Measurements from ENCODE around the gene NME8. TPM values are rescaled to one million over a fixed set of nuclear protein-coding genes. Genes with fewer than 3 reads are reported as not detected.

Gene NME8
- total RNA-seq, 2 experiments from 2014 or later: not detected

DNA sequence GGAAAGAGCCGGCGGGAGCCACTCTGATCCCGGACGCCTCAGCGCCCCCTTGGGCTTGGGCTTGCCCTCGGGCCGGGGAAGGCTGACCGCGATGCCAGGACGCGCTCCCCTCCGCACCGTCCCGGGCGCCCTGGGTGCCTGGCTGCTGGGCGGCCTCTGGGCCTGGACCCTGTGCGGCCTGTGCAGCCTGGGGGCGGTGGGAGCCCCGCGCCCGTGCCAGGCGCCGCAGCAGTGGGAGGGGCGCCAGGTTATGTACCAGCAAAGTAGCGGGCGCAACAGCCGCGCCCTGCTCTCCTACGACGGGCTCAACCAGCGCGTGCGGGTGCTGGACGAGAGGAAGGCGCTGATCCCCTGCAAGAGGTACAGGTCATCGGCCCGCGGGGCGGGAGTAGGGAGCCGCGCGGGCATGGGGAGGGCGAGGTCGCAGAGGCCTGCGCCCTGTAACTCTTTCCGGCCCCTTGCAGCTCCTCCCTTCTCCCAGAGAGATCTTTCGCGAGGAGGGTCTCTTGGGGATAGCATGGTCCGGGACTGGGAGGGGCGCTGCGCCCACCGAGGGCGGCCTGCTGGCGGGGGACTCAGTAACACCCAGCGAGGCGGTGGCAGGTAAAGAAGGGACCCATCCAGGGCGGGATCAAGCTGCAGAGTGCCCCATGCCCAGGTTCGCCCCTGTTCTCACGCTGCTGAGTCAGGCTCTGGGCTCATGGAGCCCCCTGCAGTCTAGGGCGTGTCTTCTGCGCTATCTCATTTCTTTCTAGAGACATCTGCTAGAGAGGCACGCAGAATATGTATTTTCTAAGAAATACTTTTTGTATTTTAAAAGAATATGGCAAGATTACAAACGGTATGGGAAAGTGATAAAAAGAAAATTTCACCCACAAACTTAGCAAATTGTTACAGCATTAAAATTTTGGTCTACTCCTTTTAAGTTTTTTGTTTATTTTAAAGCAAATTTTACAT lies 72.7 kb downstream of the NME8 start:
- no peak overlapping the region for H3K4me3 ChIP-seq (ENCODE audit: low read depth, low read length, poor library complexity, severe bottlenecking)
- BruUV-seq (replicated peaks): no TSS peak

DNA sequence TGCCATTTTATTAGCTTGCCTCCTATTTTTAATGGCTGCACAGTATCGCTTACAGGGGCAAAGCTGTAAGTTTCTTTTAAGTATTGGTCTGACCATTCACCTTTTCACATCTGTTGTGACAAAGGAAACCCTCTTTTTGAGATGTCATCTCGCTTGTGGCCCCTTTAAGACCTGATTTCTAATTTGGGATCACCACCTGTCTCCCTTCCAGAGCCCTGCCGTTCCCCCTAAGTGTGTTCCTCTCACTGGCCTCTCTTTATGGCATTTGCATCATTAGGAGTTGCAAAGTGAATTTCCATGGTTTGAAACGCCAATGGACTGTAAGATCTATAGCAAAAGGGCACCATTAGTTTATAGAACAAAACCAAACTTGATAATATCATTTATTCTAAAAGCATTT lies 73.5 kb downstream of the NME8 start:
- no peak for DNase-seq (ENCODE audit: low spot score)
- Histone ChIP-seq H3K9me3 (ENCODE audit: low read length) (no peaks in the 10 kb centered on the region), H3K9me2 (ENCODE audit: insufficient read depth, low read length) (no peaks in the 10 kb centered on the region), H3K27ac (ENCODE audit: low read depth, low read length, poor library complexity, severe bottlenecking) (no peak overlapping the region), H3K79me2 (ENCODE audit: insufficient read depth, low read depth, low read length) (no peaks in the 10 kb centered on the region), H3K4me1 (ENCODE audit: insufficient read depth, low read length, poor library complexity, severe bottlenecking) (no peaks in the 10 kb centered on the region), H3K4me2 (ENCODE audit: low read length) (no peak overlapping the region), H2AFZ (ENCODE audit: low read length) (no peak overlapping the region), H4K20me1 (ENCODE audit: insufficient read depth, low read length) (no peaks in the 10 kb centered on the region), H3K4me3 (ENCODE audit: low read depth, low read length, poor library complexity, severe bottlenecking) (no peak overlapping the region), H3K36me3 (ENCODE audit: insufficient read depth, low read length) (no peaks in the 10 kb centered on the region)
- TF ChIP-seq, protein P1, sequence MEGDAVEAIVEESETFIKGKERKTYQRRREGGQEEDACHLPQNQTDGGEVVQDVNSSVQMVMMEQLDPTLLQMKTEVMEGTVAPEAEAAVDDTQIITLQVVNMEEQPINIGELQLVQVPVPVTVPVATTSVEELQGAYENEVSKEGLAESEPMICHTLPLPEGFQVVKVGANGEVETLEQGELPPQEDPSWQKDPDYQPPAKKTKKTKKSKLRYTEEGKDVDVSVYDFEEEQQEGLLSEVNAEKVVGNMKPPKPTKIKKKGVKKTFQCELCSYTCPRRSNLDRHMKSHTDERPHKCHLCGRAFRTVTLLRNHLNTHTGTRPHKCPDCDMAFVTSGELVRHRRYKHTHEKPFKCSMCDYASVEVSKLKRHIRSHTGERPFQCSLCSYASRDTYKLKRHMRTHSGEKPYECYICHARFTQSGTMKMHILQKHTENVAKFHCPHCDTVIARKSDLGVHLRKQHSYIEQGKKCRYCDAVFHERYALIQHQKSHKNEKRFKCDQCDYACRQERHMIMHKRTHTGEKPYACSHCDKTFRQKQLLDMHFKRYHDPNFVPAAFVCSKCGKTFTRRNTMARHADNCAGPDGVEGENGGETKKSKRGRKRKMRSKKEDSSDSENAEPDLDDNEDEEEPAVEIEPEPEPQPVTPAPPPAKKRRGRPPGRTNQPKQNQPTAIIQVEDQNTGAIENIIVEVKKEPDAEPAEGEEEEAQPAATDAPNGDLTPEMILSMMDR (conservative IDR thresholded peaks at IDR 0.05; ENCODE audit: low read length): no peak
- TF ChIP-seq EZH2phosphoT487 (IDR thresholded peaks at IDR 0.05; ENCODE audit: borderline replicate concordance, low read depth, low read length): no peak
- no TSS peak for BruUV-seq (replicated peaks)
- ChIA-PET CTCF (ENCODE audit: unreplicated experiment) (no interaction called here), POLR2A (no interaction called here)
- intact Hi-C loops (cut with micrococcal nuclease; ENCODE audit: unreplicated experiment): no loop called here

More for the DNA sequence above, 72.7 kb downstream of the NME8 start:
- H4K20me1 ChIP-seq (ENCODE audit: insufficient read depth, low read length): no peaks in the 10 kb centered on the region
- H3K79me2 ChIP-seq (ENCODE audit: insufficient read depth, low read depth, low read length): no peaks in the 10 kb centered on the region
- ChIA-PET POLR2A (no interaction called here), CTCF (ENCODE audit: unreplicated experiment) (no interaction called here)
- H3K4me2 ChIP-seq (ENCODE audit: low read length): no peak overlapping the region
- intact Hi-C loops (cut with micrococcal nuclease; ENCODE audit: unreplicated experiment): no loop called here
- H3K9me2 ChIP-seq (ENCODE audit: insufficient read depth, low read length): no peaks in the 10 kb centered on the region
- TF ChIP-seq, protein P1 (conservative IDR thresholded peaks at IDR 0.05; ENCODE audit: low read length): no peak
- no peak for TF ChIP-seq EZH2phosphoT487 (IDR thresholded peaks at IDR 0.05; ENCODE audit: borderline replicate concordance, low read depth, low read length)
- H3K4me1 ChIP-seq (ENCODE audit: insufficient read depth, low read length, poor library complexity, severe bottlenecking): no peaks in the 10 kb centered on the region
- no peak overlapping the region for H2AFZ ChIP-seq (ENCODE audit: low read length)
- H3K9me3 ChIP-seq (ENCODE audit: low read length): no peaks in the 10 kb centered on the region
- H3K36me3 ChIP-seq (ENCODE audit: insufficient read depth, low read length): no peaks in the 10 kb centered on the region
- H3K27ac ChIP-seq (ENCODE audit: low read depth, low read length, poor library complexity, severe bottlenecking): no peak overlapping the region
- DNase-seq (ENCODE audit: low spot score): no peak

DNA sequence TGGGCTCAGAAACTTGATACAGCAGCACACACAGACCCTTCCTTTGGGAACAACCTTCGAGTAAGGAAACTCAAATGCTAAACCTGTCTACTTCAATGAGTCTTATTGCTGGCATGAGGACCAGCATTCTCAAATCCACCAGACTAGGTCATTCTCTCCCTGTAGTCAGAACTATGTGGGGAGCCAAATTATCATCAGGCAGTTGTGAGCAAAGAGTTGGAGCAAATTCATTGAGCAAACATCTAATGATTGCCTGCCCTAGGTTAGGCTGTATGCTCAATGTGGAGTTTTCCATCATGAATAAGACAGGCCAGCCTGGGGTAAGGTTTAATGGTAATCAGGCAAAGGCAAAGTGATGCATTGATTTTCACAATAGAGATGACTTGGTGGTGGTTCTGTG lies 75.6 kb downstream of the NME8 start:
- H3K9me3 ChIP-seq (ENCODE audit: low read length): no peaks in the 10 kb centered on the region
- no peaks in the 10 kb centered on the region; the same call in 1 of the 2 replicates for H4K20me1 ChIP-seq (ENCODE audit: insufficient read depth, low read length)
- BruUV-seq (replicated peaks): no TSS peak
- CTCF ChIA-PET (ENCODE audit: unreplicated experiment): no interaction called here
- H2AFZ ChIP-seq (ENCODE audit: low read length): no peak overlapping the region
- no peaks in the 10 kb centered on the region for H3K36me3 ChIP-seq (ENCODE audit: insufficient read depth, low read length)
- POLR2A ChIA-PET: no interaction called here
- no peaks in the 10 kb centered on the region for H3K4me1 ChIP-seq (ENCODE audit: insufficient read depth, low read length, poor library complexity, severe bottlenecking)
- H3K79me2 ChIP-seq (ENCODE audit: insufficient read depth, low read depth, low read length): no peaks in the 10 kb centered on the region
- H3K9me2 ChIP-seq (ENCODE audit: insufficient read depth, low read length): no peaks in the 10 kb centered on the region
- intact Hi-C loops (cut with micrococcal nuclease; ENCODE audit: unreplicated experiment): no loop called here
- no peak overlapping the region for H3K27ac ChIP-seq (ENCODE audit: low read depth, low read length, poor library complexity, severe bottlenecking)
- no peak overlapping the region for H3K4me3 ChIP-seq (ENCODE audit: low read depth, low read length, poor library complexity, severe bottlenecking)
- DNase-seq (ENCODE audit: low spot score): no peak
- no peak overlapping the region for H3K4me2 ChIP-seq (ENCODE audit: low read length)
- no peak for TF ChIP-seq EZH2phosphoT487 (IDR thresholded peaks at IDR 0.05; ENCODE audit: borderline replicate concordance, low read depth, low read length)
- TF ChIP-seq, protein P1 (conservative IDR thresholded peaks at IDR 0.05; ENCODE audit: low read length): no peak
